ENCODE data around the gene BCAS3. TPM values are rescaled to one million over a fixed set of nuclear protein-coding genes. Genes with fewer than 3 reads are reported as not detected.

BCAS3 gene
- total RNA-seq, 2 experiments from 2014 or later, result 20.1 to 31.8 TPM

- Mint-ChIP-seq H3K36me3 (ENCODE audit: low read depth) (no peaks in the 10 kb centered on the region), H3K9me3 (no peaks in the 10 kb centered on the region), H3K4me1 (ENCODE audit: low read depth) (no peaks in the 10 kb centered on the region), H3K27ac (no peak overlapping the region), H3K27me3 (no peaks in the 10 kb centered on the region), H3K4me3 (no peak overlapping the region)
- TF ChIP-seq, protein P1, sequence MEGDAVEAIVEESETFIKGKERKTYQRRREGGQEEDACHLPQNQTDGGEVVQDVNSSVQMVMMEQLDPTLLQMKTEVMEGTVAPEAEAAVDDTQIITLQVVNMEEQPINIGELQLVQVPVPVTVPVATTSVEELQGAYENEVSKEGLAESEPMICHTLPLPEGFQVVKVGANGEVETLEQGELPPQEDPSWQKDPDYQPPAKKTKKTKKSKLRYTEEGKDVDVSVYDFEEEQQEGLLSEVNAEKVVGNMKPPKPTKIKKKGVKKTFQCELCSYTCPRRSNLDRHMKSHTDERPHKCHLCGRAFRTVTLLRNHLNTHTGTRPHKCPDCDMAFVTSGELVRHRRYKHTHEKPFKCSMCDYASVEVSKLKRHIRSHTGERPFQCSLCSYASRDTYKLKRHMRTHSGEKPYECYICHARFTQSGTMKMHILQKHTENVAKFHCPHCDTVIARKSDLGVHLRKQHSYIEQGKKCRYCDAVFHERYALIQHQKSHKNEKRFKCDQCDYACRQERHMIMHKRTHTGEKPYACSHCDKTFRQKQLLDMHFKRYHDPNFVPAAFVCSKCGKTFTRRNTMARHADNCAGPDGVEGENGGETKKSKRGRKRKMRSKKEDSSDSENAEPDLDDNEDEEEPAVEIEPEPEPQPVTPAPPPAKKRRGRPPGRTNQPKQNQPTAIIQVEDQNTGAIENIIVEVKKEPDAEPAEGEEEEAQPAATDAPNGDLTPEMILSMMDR (IDR thresholded peaks at IDR 0.05), result no peak
- Histone ChIP-seq H3K9me3 (ENCODE audit: control insufficient read depth in 1 of 2, insufficient read depth in 1 of 2, low read length in 2 of 2) (no peaks in the 10 kb centered on the region), H3K27me3 (ENCODE audit: control insufficient read depth in 1 of 2, insufficient read depth in 2 of 2, low read length in 2 of 2) (no peaks in the 10 kb centered on the region), H3K27ac (ENCODE audit: low read depth in 1 of 2, low read length in 2 of 2) (no peak overlapping the region), H3K36me3 (ENCODE audit: insufficient read depth, low read length) (no peaks in the 10 kb centered on the region), H3K4me1 (ENCODE audit: insufficient read depth, low read length) (no peaks in the 10 kb centered on the region), H3K4me3 (ENCODE audit: low read length) (no peak overlapping the region)
- POLR2A ChIA-PET, result no interaction called here
- intact Hi-C loops (cut with DNase I, micrococcal nuclease), result no loop called here
- CTCF ChIA-PET, result no interaction called here
- no peak for ATAC-seq (ENCODE audit: poor library complexity)
- DNase-seq, result no peak
Observed at GRCh38 chr17:61318684-61319098, 641.0 kb downstream of the BCAS3 start.

GRCh38 chr17:61321344-61321743, 643.7 kb downstream of the BCAS3 start:
- POLR2A ChIA-PET, result no interaction called here
- H3K36me3 ChIP-seq (ENCODE audit: insufficient read depth, low read length), result no peaks in the 10 kb centered on the region
- no peak overlapping the region for H3K27ac ChIP-seq (ENCODE audit: low read depth in 1 of 2, low read length in 2 of 2)
- TF ChIP-seq, protein P1 (IDR thresholded peaks at IDR 0.05), result no peak
- DNase-seq (no peak), ATAC-seq (ENCODE audit: poor library complexity) (no peak)
- Mint-ChIP-seq H3K36me3 (ENCODE audit: low read depth) (no peaks in the 10 kb centered on the region), H3K4me3 (no peak overlapping the region), H3K4me1 (ENCODE audit: low read depth) (no peaks in the 10 kb centered on the region), H3K27ac (no peak overlapping the region), H3K9me3 (no peaks in the 10 kb centered on the region), H3K27me3 (no peaks in the 10 kb centered on the region)
- CTCF ChIA-PET, result no interaction called here
- no peaks in the 10 kb centered on the region for H3K9me3 ChIP-seq (ENCODE audit: control insufficient read depth in 1 of 2, insufficient read depth in 1 of 2, low read length in 2 of 2)
- no peak overlapping the region for H3K4me3 ChIP-seq (ENCODE audit: low read length)
- H3K27me3 ChIP-seq (ENCODE audit: control insufficient read depth in 1 of 2, insufficient read depth in 2 of 2, low read length in 2 of 2), result no peaks in the 10 kb centered on the region
- no peaks in the 10 kb centered on the region for H3K4me1 ChIP-seq (ENCODE audit: insufficient read depth, low read length)
- intact Hi-C loops (cut with DNase I, micrococcal nuclease), result no loop called here

GRCh38 chr17:61322325-61323002, 644.8 kb downstream of the BCAS3 start:
- Mint-ChIP-seq H3K4me1 (ENCODE audit: low read depth) (no peaks in the 10 kb centered on the region), H3K4me3 (no peak overlapping the region), H3K27me3 (no peaks in the 10 kb centered on the region), H3K9me3 (no peaks in the 10 kb centered on the region), H3K27ac (no peak overlapping the region), H3K36me3 (ENCODE audit: low read depth) (no peaks in the 10 kb centered on the region)
- Histone ChIP-seq H3K27ac (ENCODE audit: low read depth in 1 of 2, low read length in 2 of 2) (no peak overlapping the region), H3K36me3 (ENCODE audit: insufficient read depth, low read length) (no peaks in the 10 kb centered on the region), H3K27me3 (ENCODE audit: control insufficient read depth in 1 of 2, insufficient read depth in 2 of 2, low read length in 2 of 2) (no peaks in the 10 kb centered on the region), H3K9me3 (ENCODE audit: control insufficient read depth in 1 of 2, insufficient read depth in 1 of 2, low read length in 2 of 2) (no peaks in the 10 kb centered on the region), H3K4me3 (ENCODE audit: low read length) (no peak overlapping the region), H3K4me1 (ENCODE audit: insufficient read depth, low read length) (no peaks in the 10 kb centered on the region)
- TF ChIP-seq, protein P1 (IDR thresholded peaks at IDR 0.05), result no peak
- no peak for ATAC-seq (ENCODE audit: poor library complexity)
- POLR2A ChIA-PET, result no interaction called here
- CTCF ChIA-PET, result no interaction called here
- intact Hi-C loops (cut with DNase I, micrococcal nuclease), result no loop called here
- no peak for DNase-seq
